ENCODE results near the gene DGAT2.

DGAT2 gene

DNA sequence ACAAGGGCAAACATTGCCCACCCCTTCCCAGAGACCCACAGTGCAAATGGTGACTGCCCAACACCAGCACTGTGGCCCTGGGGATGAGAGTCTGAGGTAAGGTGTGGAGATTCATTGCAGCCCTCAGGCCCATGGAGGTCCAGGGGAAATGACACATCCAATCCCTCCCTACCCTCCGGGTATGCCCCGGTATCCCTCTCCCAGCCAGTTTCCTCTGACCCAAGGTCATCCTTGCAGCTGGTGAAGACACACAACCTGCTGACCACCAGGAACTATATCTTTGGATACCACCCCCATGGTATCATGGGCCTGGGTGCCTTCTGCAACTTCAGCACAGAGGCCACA is 27.5 kb downstream of the DGAT2 start:
- no peak overlapping the region for H3K4me3 ChIP-seq (ENCODE audit: insufficient read depth, low read length, poor library complexity, severe bottlenecking)
- no peaks in the 10 kb centered on the region for H3K79me2 ChIP-seq (ENCODE audit: insufficient read depth, low read length)
- H3K9me2 ChIP-seq (replicated peaks; ENCODE audit: insufficient read depth, low read length): no peaks in the 10 kb centered on the region
- no peaks in the 10 kb centered on the region for H4K20me1 ChIP-seq (ENCODE audit: low read depth, low read length)
- H3K9me3 ChIP-seq (ENCODE audit: insufficient read depth, low read length): no peaks in the 10 kb centered on the region
- no peak overlapping the region for H2AFZ ChIP-seq (ENCODE audit: low read depth, low read length, severe bottlenecking)
- H3K27ac ChIP-seq (ENCODE audit: low read depth, low read length): no peak overlapping the region
- no peaks in the 10 kb centered on the region for H3F3A ChIP-seq (ENCODE audit: insufficient read depth)
- H3K9ac ChIP-seq (ENCODE audit: low read length): no peak overlapping the region
- H3K4me2 ChIP-seq (ENCODE audit: low read depth, low read length, poor library complexity, severe bottlenecking): no peak overlapping the region
- TF ChIP-seq, protein P1, sequence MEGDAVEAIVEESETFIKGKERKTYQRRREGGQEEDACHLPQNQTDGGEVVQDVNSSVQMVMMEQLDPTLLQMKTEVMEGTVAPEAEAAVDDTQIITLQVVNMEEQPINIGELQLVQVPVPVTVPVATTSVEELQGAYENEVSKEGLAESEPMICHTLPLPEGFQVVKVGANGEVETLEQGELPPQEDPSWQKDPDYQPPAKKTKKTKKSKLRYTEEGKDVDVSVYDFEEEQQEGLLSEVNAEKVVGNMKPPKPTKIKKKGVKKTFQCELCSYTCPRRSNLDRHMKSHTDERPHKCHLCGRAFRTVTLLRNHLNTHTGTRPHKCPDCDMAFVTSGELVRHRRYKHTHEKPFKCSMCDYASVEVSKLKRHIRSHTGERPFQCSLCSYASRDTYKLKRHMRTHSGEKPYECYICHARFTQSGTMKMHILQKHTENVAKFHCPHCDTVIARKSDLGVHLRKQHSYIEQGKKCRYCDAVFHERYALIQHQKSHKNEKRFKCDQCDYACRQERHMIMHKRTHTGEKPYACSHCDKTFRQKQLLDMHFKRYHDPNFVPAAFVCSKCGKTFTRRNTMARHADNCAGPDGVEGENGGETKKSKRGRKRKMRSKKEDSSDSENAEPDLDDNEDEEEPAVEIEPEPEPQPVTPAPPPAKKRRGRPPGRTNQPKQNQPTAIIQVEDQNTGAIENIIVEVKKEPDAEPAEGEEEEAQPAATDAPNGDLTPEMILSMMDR (IDR thresholded peaks at IDR 0.05; ENCODE audit: insufficient read depth, low read length, poor library complexity, severe bottlenecking): no peak
- no peak for TF ChIP-seq EZH2phosphoT487 (conservative IDR thresholded peaks at IDR 0.05; ENCODE audit: low read length)
- no peaks in the 10 kb centered on the region for H3K36me3 ChIP-seq (ENCODE audit: low read length)
- no peaks in the 10 kb centered on the region for H3K27me3 ChIP-seq (ENCODE audit: low read length)

DNA sequence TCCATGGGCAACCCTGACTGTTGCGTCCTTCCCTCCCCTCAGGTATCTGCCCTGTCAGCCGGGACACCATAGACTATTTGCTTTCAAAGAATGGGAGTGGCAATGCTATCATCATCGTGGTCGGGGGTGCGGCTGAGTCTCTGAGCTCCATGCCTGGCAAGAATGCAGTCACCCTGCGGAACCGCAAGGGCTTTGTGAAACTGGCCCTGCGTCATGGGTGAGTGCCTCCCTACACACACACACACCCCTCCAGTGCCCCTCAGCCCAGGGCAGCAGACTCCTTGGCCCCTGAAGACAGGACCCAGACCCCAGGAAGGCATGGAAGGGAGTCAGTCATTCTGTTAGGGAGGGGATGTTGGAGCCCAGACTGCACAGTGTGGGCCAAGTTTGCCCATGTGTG is 28.5 kb downstream of the DGAT2 start:
- Histone ChIP-seq H3K27me3 (ENCODE audit: low read length) (no peaks in the 10 kb centered on the region), H3K9me2 (replicated peaks; ENCODE audit: insufficient read depth, low read length) (no peaks in the 10 kb centered on the region), H3K4me2 (ENCODE audit: low read depth, low read length, poor library complexity, severe bottlenecking) (no peak overlapping the region), H3K9ac (ENCODE audit: low read length) (no peak overlapping the region), H4K20me1 (ENCODE audit: low read depth, low read length) (no peaks in the 10 kb centered on the region), H3K27ac (ENCODE audit: low read depth, low read length) (no peak overlapping the region), H3K36me3 (ENCODE audit: low read length) (no peaks in the 10 kb centered on the region), H3K4me3 (ENCODE audit: insufficient read depth, low read length, poor library complexity, severe bottlenecking) (no peak overlapping the region), H3K79me2 (ENCODE audit: insufficient read depth, low read length) (no peaks in the 10 kb centered on the region), H2AFZ (ENCODE audit: low read depth, low read length, severe bottlenecking) (no peak overlapping the region), H3K9me3 (ENCODE audit: insufficient read depth, low read length) (no peaks in the 10 kb centered on the region), H3F3A (ENCODE audit: insufficient read depth) (no peaks in the 10 kb centered on the region)
- no peak for TF ChIP-seq EZH2phosphoT487 (conservative IDR thresholded peaks at IDR 0.05; ENCODE audit: low read length)
- TF ChIP-seq, protein P1 (IDR thresholded peaks at IDR 0.05; ENCODE audit: insufficient read depth, low read length, poor library complexity, severe bottlenecking): no peak

DNA sequence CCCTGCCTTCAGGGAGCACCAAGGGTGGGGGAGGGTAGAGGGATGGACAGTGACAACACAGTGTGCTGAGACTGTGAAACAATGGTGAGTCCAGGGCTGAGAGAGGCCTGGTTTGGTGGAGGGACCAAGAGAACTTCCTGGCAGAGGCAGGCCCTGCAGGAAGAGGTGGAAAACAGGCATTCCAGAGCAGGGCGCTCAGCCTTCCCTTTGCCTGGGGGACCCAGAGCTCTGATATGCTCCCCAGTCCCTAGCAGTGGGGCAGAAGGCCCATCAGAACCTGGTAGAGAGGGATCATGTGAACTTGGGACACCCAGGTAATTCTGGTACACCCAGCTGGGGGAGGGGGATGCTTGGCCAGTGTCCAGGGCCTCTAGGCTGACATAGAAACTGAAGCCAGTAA is 29.2 kb downstream of the DGAT2 start:
- Histone ChIP-seq H3K4me2 (ENCODE audit: low read depth, low read length, poor library complexity, severe bottlenecking) (no peak overlapping the region), H3K27ac (ENCODE audit: low read depth, low read length) (no peak overlapping the region), H3K4me3 (ENCODE audit: insufficient read depth, low read length, poor library complexity, severe bottlenecking) (no peak overlapping the region), H3K27me3 (ENCODE audit: low read length) (no peaks in the 10 kb centered on the region), H3K9ac (ENCODE audit: low read length) (no peak overlapping the region), H4K20me1 (ENCODE audit: low read depth, low read length) (no peaks in the 10 kb centered on the region), H2AFZ (ENCODE audit: low read depth, low read length, severe bottlenecking) (no peak overlapping the region), H3F3A (ENCODE audit: insufficient read depth) (no peaks in the 10 kb centered on the region), H3K9me2 (replicated peaks; ENCODE audit: insufficient read depth, low read length) (no peaks in the 10 kb centered on the region), H3K9me3 (ENCODE audit: insufficient read depth, low read length) (no peaks in the 10 kb centered on the region), H3K36me3 (ENCODE audit: low read length) (no peaks in the 10 kb centered on the region), H3K79me2 (ENCODE audit: insufficient read depth, low read length) (no peaks in the 10 kb centered on the region)
- TF ChIP-seq, protein P1 (IDR thresholded peaks at IDR 0.05; ENCODE audit: insufficient read depth, low read length, poor library complexity, severe bottlenecking): no peak
- no peak for TF ChIP-seq EZH2phosphoT487 (conservative IDR thresholded peaks at IDR 0.05; ENCODE audit: low read length)

Data from SU-DHL-6 (cell line).